Breast epithelium (tissue), 4 donors: Measurements from ENCODE around the gene GNG7. TPM values are rescaled to one million over a fixed set of nuclear protein-coding genes. Genes with fewer than 3 reads are reported as not detected.

Source experiments
- DNase-seq, 2 donors: peaks; one replicate each; pipeline ENCODE4 v3.0.0-alpha.2; 2019; ENCODE audit warnings: low spot score in 2 of 2
- H3K27ac ChIP-seq, 2 donors: fragments of 200-600 bp; sonication (generic) in 1 of 2; one replicate each; pipeline ENCODE4 v1.5.1; 2016 to 2019; ENCODE audit warnings: mild to moderate bottlenecking in 1 of 2
- H3K27me3 ChIP-seq, 2 donors: fragments of 200-600 bp; sonication (generic) in 1 of 2; one replicate each; pipeline versions ENCODE4 v1.5.1 to v1.6.0; 2017 to 2019; ENCODE audit warnings: control low read depth in 1 of 2, mild to moderate bottlenecking in 1 of 2
- H3K36me3 ChIP-seq: fragments of 200-600 bp; one replicate; pipeline ENCODE4 v1.5.1; 2019
- H3K4me1 ChIP-seq, 2 donors: fragments of 200-600 bp; sonication (generic); one replicate each; pipeline ENCODE4 v1.5.1; 2016 to 2019; ENCODE audit warnings: control low read depth in 1 of 2
- H3K4me3 ChIP-seq, 3 donors: fragments of 200-600 bp; sonication (generic); 1 replicate in 2 of 3; 2 replicates in 1 of 3; pipeline ENCODE4 v1.5.1; 2016 to 2019; ENCODE audit warnings: mild to moderate bottlenecking in 3 of 3, moderate library complexity in 2 of 3
- H3K9me3 ChIP-seq, 2 donors: fragments of 200-600 bp; sonication (generic) in 1 of 2; one replicate each; pipeline ENCODE4 v1.5.1; 2016 to 2019; ENCODE audit warnings: control low read depth in 1 of 2
- CTCF ChIP-seq, 3 donors: fragments of 450-650 bp; IDR thresholded peaks; one replicate each; pipeline ENCODE4 v1.5.1; 2016 to 2017; ENCODE audit warnings: antibody characterized with exemption in 3 of 3, mild to moderate bottlenecking in 3 of 3, moderate library complexity in 3 of 3
- POLR2A ChIP-seq: fragments of 450-650 bp; IDR thresholded peaks from one replicate; pipeline ENCODE4 v1.6.1; 2016; ENCODE audit warnings: antibody characterized with exemption, mild to moderate bottlenecking, moderate library complexity
- POLR2AphosphoS5 ChIP-seq, 3 donors: sonication (generic); formaldehyde crosslinking; IDR thresholded peaks; one replicate each; pipeline ENCODE4 v1.6.1; 2017; ENCODE audit warnings: antibody characterized with exemption in 3 of 3
- intact Hi-C: fragments of 100-400 bp; cut with DNase I; formaldehyde crosslinking; loops from one replicate; pipeline ENCODE4 v1.15.1; 2023; ENCODE audit warnings: low total_unique reads
- total RNA-seq, 3 donors: library from RNA; depleted of rRNA; stranded (reverse); fragments of >200 nt; gene quantifications; one replicate each; pipeline ENCODE4 v1.1.0, GENCODE V29; 2016

The GNG7 gene
- total RNA-seq, 3 donors from 2014 or later = 1.6 to 7.8 (median 4.3) TPM

GRCh38 chr19:2577722-2578335, 124.7 kb downstream of the GNG7 start:
- intact Hi-C loops = loop anchor here (5.0 kb wide), 1 partner anchor 101 kb away; the partner anchor contains the start of gene GADD45B
- Histone ChIP-seq H3K4me1 (peaks cover 10 to 15% of the 10 kb centered on the region in 2 donors), H3K27ac (peak overlapping the region; percentile 87 to 89), H3K4me3 (no peak overlapping the region), H3K9me3 (no peaks in the 10 kb centered on the region), H3K27me3 (no peaks in the 10 kb centered on the region), H3K36me3 (no peaks in the 10 kb centered on the region)
- DNase-seq = peak in 1 of 2 donors; percentile 47
- no peak for TF ChIP-seq CTCF (IDR thresholded peaks at IDR 0.05)
- no peak for TF ChIP-seq POLR2AphosphoS5 (IDR thresholded peaks at IDR 0.05)
- no peak for TF ChIP-seq POLR2A

- Histone ChIP-seq H3K36me3 (no peaks in the 10 kb centered on the region), H3K27ac (peak overlapping the region; percentile 60 to 89), H3K4me3 (no peak overlapping the region), H3K9me3 (no peaks in the 10 kb centered on the region), H3K27me3 (no peaks in the 10 kb centered on the region), H3K4me1 (peaks cover 10 to 15% of the 10 kb centered on the region in 2 donors)
- peak; percentile 70 to 90 for DNase-seq
- TF ChIP-seq POLR2AphosphoS5 (IDR thresholded peaks at IDR 0.05) (peak; percentile 78 to 95 (median 86)), POLR2A (no peak)
- intact Hi-C loops = loop anchor here (5.0 kb wide), 1 partner anchor 99 kb away; the partner anchor contains the start of gene GADD45B
Measured at GRCh38 chr19:2575734-2576481, 126.6 kb downstream of the GNG7 start.

GRCh38 chr19:2574971-2575630, 127.4 kb downstream of the GNG7 start:
- intact Hi-C loops = loop anchor here (5.0 kb wide), 1 partner anchor 98 kb away; the partner anchor contains the start of gene GADD45B
- Histone ChIP-seq H3K9me3 (no peaks in the 10 kb centered on the region), H3K4me3 (no peak overlapping the region), H3K27ac (no peak overlapping the region), H3K27me3 (no peaks in the 10 kb centered on the region), H3K36me3 (no peaks in the 10 kb centered on the region), H3K4me1 (peaks cover 10 to 15% of the 10 kb centered on the region in 2 donors)
- TF ChIP-seq CTCF (IDR thresholded peaks at IDR 0.05) (no peak), POLR2A (no peak), POLR2AphosphoS5 (IDR thresholded peaks at IDR 0.05) (no peak)
- DNase-seq = peak in 1 of 2 donors; percentile 37

GRCh38 chr19:2574478-2574931, 128.0 kb downstream of the GNG7 start:
- H3K36me3 ChIP-seq = no peaks in the 10 kb centered on the region
- H3K4me1 ChIP-seq = peaks cover 10 to 11% of the 10 kb centered on the region in 2 donors
- TF ChIP-seq CTCF (IDR thresholded peaks at IDR 0.05) (no peak), POLR2A (no peak)
- intact Hi-C loops = no loop called here
- no peak overlapping the region for H3K27ac ChIP-seq
- no peaks in the 10 kb centered on the region for H3K27me3 ChIP-seq
- H3K9me3 ChIP-seq = no peaks in the 10 kb centered on the region
- no peak overlapping the region for H3K4me3 ChIP-seq
- peak in 1 of 2 donors; percentile 35 for DNase-seq

- no peak for TF ChIP-seq POLR2AphosphoS5 (IDR thresholded peaks at IDR 0.05)
- TF ChIP-seq CTCF (IDR thresholded peaks at IDR 0.05) = no peak
- TF ChIP-seq POLR2A = no peak
- no peak overlapping the region for H3K4me3 ChIP-seq
- H3K9me3 ChIP-seq = no peaks in the 10 kb centered on the region
- DNase-seq = peak in 1 of 2 donors; percentile 48
- H3K36me3 ChIP-seq = no peaks in the 10 kb centered on the region
- intact Hi-C loops = no loop called here
- H3K27me3 ChIP-seq = no peaks in the 10 kb centered on the region
- H3K4me1 ChIP-seq = peaks cover 10% of the 10 kb centered on the region in 2 donors
- no peak overlapping the region for H3K27ac ChIP-seq
Measured at GRCh38 chr19:2573916-2574315, 128.6 kb downstream of the GNG7 start.
